ENCODE measurements around the gene TRPV3.
A peak's percentile ranks its signal among the peaks of the same experiment; 100 is the strongest.

The TRPV3 gene

DNA sequence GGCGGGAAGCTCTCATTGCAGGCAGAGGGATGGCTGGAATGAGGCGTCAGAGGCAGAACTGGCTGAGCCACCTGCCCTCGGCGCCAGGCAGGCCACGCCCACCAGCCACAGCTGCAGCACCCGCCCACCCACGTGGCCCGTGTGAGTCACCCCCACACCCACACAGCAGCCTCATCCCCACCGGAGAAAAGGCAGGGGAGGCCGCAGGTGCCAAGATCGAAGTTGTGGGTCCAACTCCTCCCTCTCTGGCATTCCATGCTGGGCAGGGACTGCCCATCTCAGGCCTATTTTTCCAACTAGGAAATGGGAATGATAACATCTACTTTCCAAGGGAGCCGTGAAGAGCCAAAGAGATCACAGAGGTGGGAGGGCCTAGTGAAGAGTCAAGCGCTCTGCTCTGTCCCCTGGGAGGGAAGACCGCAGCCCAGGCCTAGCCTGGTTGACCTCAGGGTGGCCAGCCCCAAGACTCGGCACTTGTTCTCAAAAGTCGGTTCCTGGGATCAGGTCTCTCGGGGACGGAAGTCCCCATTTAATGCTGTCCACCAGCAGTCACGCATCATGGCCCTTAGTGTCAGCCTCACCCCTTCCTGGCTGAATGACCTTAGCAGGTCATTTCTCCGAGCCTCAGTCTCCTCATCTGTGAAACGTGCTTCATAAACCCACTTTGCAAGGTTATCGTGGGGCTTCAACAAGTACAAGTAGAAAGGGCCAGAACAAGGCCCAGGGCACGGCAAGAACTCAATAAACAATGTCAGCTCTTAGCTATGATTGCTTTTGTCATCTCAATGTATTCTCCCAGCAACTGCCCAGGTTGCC lies at the start of gene TRPV3:
TRPV3 (minus strand) TSS at position 45 of the 816 bp plus-strand sequence. CDS start 2,962 bp downstream, outside the sequence.
- no peak within 1 kb of the TSS for H3K4me3 ChIP-seq (ENCODE audit: low read depth, low read length)
- TF ChIP-seq, protein P1, sequence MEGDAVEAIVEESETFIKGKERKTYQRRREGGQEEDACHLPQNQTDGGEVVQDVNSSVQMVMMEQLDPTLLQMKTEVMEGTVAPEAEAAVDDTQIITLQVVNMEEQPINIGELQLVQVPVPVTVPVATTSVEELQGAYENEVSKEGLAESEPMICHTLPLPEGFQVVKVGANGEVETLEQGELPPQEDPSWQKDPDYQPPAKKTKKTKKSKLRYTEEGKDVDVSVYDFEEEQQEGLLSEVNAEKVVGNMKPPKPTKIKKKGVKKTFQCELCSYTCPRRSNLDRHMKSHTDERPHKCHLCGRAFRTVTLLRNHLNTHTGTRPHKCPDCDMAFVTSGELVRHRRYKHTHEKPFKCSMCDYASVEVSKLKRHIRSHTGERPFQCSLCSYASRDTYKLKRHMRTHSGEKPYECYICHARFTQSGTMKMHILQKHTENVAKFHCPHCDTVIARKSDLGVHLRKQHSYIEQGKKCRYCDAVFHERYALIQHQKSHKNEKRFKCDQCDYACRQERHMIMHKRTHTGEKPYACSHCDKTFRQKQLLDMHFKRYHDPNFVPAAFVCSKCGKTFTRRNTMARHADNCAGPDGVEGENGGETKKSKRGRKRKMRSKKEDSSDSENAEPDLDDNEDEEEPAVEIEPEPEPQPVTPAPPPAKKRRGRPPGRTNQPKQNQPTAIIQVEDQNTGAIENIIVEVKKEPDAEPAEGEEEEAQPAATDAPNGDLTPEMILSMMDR (IDR thresholded peaks at IDR 0.05; ENCODE audit: low read depth, low read length) = no peak

DNA sequence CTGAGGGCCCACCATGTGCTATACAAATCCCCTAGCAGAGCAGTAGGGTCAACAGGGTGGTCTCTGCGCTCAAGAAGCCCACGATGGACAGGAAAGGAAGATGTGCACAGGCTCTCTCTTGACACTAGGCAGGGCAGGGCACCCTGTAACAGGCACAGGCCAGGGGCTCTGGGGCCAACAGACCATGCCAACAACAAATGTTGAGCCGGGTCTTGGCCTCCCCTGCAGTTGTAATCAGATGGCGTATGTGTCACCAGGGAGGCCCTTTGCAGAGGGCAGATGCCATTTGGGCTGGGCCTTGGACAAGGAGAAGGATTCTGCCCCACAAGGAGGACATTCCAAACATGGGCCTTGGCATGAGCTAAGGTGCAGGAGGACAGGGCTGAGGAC lies 46.3 kb upstream of the TRPV3 start:
- no peak overlapping the region for H3K4me3 ChIP-seq (ENCODE audit: low read depth, low read length)
- TF ChIP-seq, protein P1 (IDR thresholded peaks at IDR 0.05; ENCODE audit: low read depth, low read length) = no peak

DNA sequence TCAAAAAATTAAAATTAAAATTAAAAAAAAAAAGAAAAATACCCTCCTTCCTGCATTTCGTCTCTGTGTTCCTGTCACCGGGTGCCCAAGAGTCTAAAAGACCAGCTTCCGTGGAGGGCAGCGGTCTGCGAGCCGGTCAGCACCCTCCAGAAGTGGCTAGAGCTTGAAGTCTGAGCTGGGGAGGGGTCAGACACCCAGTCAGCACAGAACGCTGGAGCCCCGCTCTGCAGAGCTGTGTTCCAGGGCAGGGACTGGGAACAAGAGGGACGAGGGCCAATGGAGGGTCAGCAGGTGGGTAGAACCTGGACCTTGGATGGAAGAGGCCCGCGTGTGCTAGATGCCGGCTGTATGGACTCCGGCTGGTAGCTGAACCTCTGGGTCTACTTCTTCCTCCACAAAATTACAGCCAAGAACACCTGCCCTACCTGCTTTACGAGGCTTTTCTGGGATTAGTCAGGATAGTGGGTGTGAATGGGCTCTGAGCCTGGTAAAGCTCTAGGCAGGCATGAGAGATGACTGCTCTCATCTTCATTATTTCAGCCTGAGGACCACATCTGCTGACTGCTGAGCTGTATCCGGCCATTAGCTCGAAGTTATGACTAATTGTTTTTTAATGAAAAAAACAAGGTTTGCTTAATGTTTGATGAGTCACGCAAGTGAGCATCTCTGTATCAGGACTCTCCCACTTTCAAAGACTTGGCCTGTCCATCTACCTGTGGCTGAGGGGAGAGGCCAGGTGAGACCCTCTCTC lies 45.7 kb upstream of the TRPV3 start:
- no peak overlapping the region for H3K4me3 ChIP-seq (ENCODE audit: low read depth, low read length)
- TF ChIP-seq, protein P1 (IDR thresholded peaks at IDR 0.05; ENCODE audit: low read depth, low read length) = no peak

DNA sequence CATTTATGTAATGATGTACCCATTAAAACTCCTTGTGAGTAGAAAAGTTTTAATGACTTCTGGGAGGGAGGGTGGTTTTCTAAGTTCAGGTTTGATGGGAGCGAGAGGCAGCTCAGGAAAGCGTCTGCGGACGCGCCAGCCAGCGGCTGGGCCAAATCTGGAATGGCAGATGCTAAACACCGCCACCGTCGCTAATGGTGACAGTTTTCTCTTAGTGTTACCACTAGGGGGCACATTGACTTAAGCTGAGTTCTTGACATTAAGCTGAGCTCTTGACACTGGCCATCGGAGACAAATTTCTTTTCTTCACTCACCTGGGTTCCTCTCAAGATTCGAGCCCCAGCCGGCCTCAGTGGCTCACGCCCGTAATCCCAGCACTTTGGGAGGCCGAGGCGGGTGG lies 44.9 kb upstream of the TRPV3 start:
- TF ChIP-seq, protein P1 (IDR thresholded peaks at IDR 0.05; ENCODE audit: low read depth, low read length) = peak; percentile 19; the same call in 1 of the 2 replicates
- H3K4me3 ChIP-seq (ENCODE audit: low read depth, low read length) = no peak overlapping the region

DNA sequence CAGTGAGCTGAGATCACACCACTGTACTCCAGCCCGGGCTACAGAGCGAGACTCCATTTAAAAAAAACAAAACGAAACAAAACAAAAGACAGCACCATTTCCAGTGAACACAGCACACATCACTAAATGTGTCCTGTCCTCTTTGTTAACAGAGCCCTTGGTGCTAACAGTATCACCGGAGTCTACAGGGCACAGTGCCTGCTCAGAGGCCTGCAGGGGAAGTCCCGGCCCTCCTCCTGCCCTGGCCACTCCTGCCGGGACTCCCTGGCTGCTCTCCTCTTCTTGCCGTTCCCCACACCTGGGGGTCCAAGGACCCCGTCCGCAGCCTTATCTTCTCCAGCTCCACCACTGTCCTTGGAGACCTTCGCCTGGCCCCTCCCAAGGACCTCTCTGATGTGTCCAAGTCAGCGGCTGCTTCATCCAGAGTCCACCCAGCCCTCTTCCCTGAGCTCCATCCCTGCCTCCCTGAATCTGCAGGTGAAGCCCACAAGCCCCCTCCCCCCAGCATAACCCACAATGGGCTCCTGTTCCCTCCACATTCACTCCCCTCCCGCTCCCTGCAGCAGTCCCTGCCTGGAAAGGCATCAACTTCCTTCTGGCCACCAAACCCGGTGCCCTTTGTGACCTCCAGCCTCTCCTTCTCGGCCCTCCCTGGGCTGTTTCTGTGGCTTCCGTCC lies 43.1 kb upstream of the TRPV3 start:
- no peak overlapping the region for H3K4me3 ChIP-seq (ENCODE audit: low read depth, low read length)
- TF ChIP-seq, protein P1 (IDR thresholded peaks at IDR 0.05; ENCODE audit: low read depth, low read length) = no peak

DNA sequence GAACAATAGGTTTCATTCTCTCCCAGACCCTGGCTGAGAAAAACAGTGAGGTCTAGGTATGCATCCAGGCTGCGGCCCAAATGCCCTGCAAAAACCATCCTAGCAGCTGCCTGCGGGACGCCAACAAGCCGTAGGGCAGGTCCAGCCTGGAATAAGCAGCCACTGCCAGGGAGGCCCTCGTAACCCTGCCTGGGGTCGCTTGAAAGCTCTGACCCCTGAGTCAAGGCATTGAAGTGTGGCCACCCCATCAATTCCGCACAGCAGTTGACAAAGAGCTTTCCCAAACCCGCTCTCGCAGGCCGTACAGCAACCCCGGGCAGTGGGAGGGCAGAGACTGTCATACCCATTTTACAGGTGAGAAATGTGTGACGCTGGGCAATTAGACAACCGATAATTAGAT lies 40.5 kb upstream of the TRPV3 start:
- TF ChIP-seq, protein P1 (IDR thresholded peaks at IDR 0.05; ENCODE audit: low read depth, low read length) = no peak
- H3K4me3 ChIP-seq (ENCODE audit: low read depth, low read length) = no peak overlapping the region
